Fibroblast of skin of back (primary cell): ENCODE data around the gene LRRFIP1.
"Not testable (repeated sequence)": the region's sequence is repeated elsewhere in the genome, so short reads cannot be mapped to it uniquely, and the experiment has no call there.

ENCODE experiments used
- DNase-seq: peaks from one replicate; pipeline ENCODE4 v3.0.0-alpha.2; 2013

LRRFIP1 gene

GRCh38 chr2:237596520-237597195, 30.7 kb upstream of the LRRFIP1 start:
- no peak for DNase-seq

GRCh38 chr2:237597196-237598145, 29.9 kb upstream of the LRRFIP1 start:
- DNase-seq: no peak

GRCh38 chr2:237598468-237599208, 28.7 kb upstream of the LRRFIP1 start:
- no peak for DNase-seq

GRCh38 chr2:237599465-237600110, 27.8 kb upstream of the LRRFIP1 start:
- no peak for DNase-seq

GRCh38 chr2:237600205-237600846, 27.1 kb upstream of the LRRFIP1 start:
- peak; percentile 64 for DNase-seq

- no peak for DNase-seq
These were observed 25.8 kb upstream of the LRRFIP1 start for GRCh38 chr2:237601453-237602116.

GRCh38 chr2:237602409-237602808, 25.0 kb upstream of the LRRFIP1 start:
- no peak for DNase-seq

GRCh38 chr2:237603049-237603717, 24.2 kb upstream of the LRRFIP1 start:
- no peak for DNase-seq

- peak; percentile 61 for DNase-seq
These were observed 23.5 kb upstream of the LRRFIP1 start for GRCh38 chr2:237603718-237604362.

GRCh38 chr2:237604391-237604790, 23.0 kb upstream of the LRRFIP1 start:
- no peak for DNase-seq

- peak; percentile 44 for DNase-seq
These were observed 22.4 kb upstream of the LRRFIP1 start for GRCh38 chr2:237604960-237605359.

GRCh38 chr2:237606522-237606921, 20.9 kb upstream of the LRRFIP1 start:
- DNase-seq: not testable (repeated sequence)

- DNase-seq: no peak
These were observed 14.6 kb upstream of the LRRFIP1 start for GRCh38 chr2:237612527-237613357.

GRCh38 chr2:237613679-237614078, 13.7 kb upstream of the LRRFIP1 start:
- no peak for DNase-seq

- no peak for DNase-seq
These were observed 13.2 kb upstream of the LRRFIP1 start for GRCh38 chr2:237614151-237614720.

GRCh38 chr2:237615631-237616249, 11.6 kb upstream of the LRRFIP1 start:
- DNase-seq: no peak

GRCh38 chr2:237616373-237616733, 11.0 kb upstream of the LRRFIP1 start:
- DNase-seq: no peak
